Jurkat, Clone E6-1 (cell line): Measurements from ENCODE around the gene YTHDF1.
"Not testable (repeated sequence)": the region's sequence is repeated elsewhere in the genome, so short reads cannot be mapped to it uniquely, and the experiment has no call there.

Experiments
- DNase-seq: peaks from one replicate; pipeline ENCODE4 v3.0.0-alpha.2; 2011; ENCODE audit warnings: low read depth, low spot score
- H3K4me3 ChIP-seq: 2 replicates; pipeline ENCODE4 v1.5.1; 2011; ENCODE audit warnings: mild to moderate bottlenecking, low read length, control low read depth, moderate library complexity

Gene YTHDF1

DNA sequence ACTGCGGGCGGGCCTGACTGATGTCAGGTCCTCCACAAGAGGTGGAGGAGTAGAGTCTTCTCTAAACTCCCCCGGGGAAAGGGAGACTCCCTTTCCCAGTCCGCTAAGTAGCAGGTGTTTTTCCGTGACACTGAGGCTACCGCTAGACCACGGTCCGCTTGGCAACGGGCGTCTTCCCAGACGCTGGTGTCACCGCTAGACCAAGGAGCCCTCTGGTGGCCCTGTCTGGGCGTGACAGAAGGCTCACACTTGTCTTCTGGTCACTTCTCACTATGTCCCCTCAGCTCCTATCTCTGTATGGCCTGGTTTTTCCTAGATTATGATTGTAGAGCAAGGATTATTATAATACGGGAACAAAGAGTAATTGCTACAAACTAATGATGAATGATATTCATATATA lies 35.4 kb upstream of the YTHDF1 start:
- DNase-seq, H3K4me3 ChIP-seq: not testable (repeated sequence)

DNA sequence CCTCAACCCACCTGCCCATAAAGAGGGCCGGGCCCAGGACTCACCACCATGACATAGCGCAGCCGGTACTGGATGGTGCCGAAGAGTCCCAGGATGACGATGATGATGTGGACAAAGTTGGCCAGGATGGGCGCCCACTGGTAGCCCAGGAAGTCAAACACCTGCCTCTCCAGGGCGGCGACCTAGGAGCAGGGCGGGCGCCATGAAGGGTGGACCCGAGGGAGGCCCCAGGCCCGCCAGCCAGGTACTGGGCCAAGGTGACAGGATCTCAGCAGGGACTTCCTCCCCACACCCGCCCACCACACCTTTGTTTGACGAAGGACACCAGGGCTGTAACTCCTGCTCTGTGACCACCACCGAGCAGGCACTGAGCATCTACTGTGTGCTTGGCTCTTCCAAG lies 34.0 kb upstream of the YTHDF1 start:
- no peak overlapping the region for H3K4me3 ChIP-seq
- DNase-seq = no peak

DNA sequence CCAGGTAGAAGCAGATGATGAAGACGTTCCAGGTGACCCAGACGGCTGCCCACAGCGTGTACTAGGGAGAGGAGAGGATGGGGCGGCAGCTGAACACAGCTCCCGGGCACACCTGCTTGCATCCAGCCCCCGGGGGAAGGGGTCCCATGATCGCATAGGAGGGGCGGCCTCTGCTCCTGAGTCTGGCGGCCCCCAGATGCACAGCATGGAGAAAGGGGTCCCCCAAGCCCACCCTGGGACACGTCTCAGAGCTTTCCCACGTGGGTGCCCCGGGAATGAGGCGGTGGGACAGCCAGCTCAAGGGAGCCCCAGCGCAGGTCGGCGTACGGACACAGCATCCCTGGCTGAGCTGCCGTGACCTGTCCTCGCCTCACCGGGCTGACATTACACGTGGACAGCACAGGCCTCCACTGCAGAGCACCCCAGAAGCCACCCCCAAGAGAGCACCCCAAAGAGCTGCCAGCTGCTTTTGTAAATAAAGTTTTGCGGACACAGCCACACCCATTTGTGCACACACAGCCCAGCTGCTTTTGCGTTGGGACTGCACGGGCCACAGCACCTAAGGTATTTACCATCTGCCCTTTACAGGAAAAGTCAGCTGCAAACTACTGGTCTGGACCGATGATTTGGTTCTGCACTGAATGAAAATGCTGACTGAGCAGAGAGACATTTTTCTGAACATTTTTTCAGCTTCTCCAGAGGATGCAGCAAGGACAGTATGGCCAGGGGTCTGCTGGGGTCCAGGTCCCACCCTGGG lies 33.1 kb upstream of the YTHDF1 start:
- no peak overlapping the region for H3K4me3 ChIP-seq
- DNase-seq = no peak

DNA sequence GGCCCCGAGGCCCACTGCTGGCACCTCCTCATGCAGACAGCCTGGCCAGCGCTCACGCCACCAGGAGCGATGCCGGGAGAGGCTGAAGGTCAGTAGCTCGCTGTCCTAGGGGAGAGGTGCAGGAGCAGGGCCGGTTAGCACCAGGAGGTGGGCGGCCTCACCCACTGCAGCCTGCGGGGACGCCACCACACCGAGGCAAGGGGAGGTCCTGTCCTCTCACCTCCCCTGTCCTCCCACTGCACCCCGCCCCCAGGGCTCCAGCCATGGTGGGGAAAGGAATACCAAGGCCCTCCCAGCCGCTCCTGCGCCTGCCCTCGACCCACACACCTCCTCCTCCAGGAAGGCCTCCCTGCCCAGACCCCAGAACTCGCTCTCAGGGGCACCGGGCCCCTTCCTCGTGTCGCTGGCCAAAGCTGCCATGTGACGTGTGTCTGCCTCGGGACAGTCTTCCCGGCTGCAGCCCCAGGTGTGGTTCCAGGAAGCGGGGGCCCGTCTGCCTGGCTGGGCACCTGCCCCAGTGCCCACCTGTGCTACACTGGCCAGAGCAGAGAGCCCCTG lies 31.8 kb upstream of the YTHDF1 start:
- H3K4me3 ChIP-seq = no peak overlapping the region
- no peak for DNase-seq

DNA sequence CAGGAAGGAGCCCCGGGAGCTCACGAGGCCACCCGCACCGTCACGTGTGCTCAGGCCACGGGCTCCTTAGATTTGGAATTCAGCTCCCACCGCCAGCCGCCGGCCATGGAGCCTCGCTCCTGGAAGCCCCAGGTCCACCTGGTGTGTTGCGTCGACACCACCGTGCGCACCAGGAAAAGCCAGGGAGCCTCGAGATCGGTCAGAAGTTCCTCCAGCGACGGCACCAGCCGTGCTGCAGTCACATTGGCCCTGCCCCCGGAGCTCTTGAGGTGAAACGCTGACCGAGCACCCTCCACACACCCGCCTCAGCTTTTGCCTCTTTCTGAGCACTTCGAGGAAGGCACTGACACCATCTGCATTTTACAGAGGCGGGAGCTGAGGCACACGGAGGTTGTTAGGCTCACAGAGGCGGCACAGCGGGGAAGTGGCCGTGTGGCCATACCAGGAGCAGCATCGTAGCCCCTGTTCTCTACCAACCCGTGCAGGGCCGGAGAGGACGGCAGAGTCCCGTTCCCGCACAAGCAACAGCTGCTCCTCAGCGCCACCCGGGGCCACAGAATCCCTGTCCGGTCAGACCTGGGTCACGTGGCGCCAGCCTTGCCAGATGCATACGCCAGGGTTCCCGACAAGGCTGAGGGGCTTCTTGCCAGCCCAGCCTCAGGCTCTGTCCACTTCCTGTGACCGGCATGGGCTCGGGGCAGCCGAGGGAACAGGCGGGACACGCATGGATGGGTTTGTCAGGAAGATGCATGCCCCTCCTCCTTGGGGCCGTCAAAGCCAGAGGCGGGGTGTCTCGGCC lies 30.8 kb upstream of the YTHDF1 start:
- no peak overlapping the region for H3K4me3 ChIP-seq
- no peak for DNase-seq

DNA sequence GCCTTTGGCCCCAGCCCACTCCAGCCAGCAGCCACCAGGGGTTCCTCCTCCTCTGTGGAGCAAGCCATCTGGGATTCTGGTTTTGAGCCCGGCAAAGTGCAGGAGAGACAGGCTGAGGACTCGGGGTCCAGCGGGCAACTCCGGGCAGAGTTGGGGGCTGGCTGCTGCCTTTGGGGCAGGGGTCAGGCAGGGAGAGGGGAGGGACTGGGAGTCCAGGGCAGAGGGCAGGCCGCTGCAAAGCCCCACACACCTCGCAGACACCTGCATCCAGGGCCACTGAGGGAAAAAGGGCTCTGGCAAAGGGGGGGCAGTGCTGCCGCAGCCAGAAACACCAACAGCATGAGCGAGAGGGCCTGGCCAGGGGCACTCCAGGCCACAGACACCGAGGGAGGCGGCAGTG lies 28.5 kb upstream of the YTHDF1 start:
- no peak for DNase-seq
- no peak overlapping the region for H3K4me3 ChIP-seq

DNA sequence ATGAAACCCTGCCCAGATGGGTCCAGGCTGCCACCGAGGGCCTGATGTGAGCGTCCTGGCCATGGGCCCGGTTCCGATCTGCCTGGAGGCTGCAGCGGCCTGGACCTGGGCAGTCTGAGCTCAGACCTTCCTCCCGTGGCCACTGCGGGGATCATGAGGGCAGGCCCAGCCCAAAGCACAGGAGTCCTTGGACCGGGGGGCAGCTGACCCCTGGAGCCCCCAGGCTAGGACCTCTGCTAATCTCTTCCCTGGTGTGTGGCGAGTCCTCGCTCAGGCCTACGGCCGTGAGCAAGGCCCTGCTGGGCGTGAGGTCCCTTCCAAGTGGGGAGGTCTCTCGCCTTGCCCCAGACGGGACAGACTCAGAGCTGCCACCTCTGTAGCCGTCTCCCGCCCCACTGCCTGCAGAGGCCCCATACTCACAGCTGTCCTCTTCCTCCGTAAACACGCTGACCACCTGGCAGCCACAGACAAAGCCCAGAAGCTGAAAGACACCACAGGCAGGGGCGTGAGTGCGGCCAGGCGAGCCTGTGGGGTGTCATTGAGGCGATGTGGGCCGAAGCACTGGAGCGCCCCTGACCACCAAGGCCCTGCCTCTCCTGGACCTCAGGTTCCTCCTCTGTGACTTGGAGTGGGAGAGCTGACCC lies 27.8 kb upstream of the YTHDF1 start:
- no peak overlapping the region for H3K4me3 ChIP-seq
- no peak for DNase-seq

DNA sequence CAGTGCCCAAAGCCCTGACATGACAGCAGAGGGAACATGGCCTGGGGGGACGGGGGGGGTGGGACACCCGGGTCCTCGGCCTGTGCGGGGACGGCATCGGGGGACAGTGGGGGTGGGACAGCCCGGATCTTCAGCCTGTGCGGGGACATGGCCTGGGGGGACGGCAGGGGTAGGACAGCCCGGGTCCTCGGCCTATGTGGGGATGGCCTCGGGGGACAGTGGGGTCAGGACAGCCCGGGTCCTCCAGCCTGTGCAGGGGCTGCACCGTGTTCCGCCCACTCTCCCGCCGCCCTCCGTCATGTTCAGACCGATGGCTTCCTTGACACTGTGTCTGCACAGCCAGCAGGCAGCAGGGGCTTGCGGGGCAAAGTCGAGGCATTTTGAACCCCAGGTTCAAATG lies 26.8 kb upstream of the YTHDF1 start:
- no peak for DNase-seq
- H3K4me3 ChIP-seq = no peak overlapping the region

DNA sequence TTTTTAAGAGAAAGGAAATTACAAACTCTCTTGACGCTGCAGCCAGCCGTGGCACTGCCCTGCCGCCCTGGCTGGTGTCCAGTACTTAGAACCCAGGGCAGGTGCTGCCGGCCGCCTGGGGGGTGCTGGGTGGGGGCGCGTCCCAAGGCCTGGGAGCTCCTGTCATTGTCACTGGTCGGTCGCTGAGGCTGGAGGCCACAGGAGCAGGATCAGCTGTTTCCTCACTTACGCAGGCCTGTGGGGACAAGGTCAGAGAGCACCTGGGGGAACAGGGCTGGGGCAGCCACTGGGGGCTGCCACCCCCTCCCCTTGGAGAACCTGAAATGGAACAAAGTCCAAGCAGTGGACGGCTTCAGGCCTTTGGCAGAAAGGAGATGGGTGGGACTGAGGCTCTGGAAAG lies 25.3 kb upstream of the YTHDF1 start:
- H3K4me3 ChIP-seq = no peak overlapping the region
- no peak for DNase-seq

DNA sequence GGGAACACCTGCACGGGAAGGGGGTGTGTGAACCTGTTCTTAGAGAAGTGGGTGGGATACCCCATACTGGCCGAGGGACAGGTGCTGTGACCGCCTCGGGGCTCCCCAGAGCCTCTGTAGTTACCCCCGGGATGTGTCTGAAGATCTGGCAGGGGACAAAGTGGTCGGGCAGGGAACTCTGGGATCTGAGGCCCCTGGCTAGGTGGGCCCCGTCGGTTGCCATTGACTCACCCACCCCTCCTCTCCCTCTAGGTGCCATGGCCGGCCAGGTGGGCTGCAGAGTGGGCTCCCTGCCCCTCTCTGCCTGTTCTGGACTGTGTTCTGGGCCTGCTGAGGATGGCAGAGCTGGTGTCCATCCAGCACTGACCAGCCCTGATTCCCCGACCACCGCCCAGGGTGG lies 24.1 kb upstream of the YTHDF1 start:
- no peak for DNase-seq

DNA sequence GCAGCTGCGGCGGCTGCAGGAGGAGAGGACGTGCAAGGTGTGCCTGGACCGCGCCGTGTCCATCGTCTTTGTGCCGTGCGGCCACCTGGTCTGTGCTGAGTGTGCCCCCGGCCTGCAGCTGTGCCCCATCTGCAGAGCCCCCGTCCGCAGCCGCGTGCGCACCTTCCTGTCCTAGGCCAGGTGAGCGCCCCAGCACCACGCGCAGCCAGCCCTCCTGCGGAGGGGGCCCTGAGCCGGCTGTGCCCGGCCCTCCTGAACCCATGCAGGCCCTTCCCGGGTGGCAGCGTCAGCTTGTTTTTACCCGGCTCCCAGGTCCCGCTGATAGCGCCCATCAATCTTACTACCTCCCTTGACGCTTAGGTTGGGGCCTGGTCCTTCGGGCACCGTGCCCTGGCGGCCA lies 23.5 kb upstream of the YTHDF1 start:
- no peak overlapping the region for H3K4me3 ChIP-seq
- no peak for DNase-seq

More for the DNA sequence above, 24.1 kb upstream of the YTHDF1 start:
- H3K4me3 ChIP-seq = no peak overlapping the region

DNA sequence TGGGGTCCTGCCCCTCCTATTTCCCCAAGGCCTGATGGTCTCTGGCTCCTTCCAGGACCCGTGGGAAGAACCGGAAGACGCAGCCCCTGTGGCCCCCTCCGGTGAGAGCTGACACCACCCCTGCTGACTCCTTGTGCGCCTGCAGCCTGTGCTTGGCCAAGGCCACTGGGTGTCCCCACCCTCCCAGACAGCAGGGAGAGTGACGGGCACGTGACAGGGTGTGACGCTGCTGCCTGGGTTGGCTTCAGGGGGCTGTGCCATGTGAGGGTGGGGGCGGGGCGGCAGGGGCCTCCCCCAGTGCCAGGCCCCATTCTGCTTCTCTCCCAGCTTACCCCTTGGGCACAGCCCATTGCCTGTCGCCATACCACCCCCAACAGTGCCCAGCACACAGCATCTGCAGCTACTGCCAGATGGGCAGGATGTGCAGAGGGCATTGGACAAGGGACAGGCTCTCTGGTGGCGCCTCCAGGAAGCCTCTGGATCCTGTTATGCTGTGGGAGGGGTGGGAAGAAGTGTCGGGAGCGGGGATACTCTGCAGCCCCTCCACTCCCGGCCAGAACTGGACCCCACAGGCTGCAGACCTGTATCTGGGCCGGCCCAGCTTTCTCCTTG lies 22.7 kb upstream of the YTHDF1 start:
- DNase-seq = peak; percentile 67
- no peak overlapping the region for H3K4me3 ChIP-seq

DNA sequence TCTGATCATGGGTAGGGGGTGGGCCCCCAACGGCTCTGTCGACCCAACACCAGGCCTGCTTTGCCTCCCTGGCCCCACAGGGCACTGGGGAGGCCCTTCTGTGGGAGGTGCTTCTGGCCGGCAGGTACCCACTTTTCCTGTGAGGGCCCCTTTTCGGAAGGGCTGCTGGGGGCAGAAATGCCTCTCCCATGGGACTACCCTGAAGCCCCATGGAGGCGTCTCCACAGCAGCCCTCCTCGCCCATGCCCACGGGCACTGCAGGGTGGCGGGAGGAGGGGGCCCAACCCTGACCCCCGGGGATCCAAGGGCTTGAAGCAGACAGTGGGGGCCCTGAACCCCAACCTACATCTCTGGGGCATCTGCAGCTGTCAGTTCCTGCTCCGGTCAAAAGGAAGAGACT lies 22.1 kb upstream of the YTHDF1 start:
- DNase-seq = no peak
- H3K4me3 ChIP-seq = no peak overlapping the region

DNA sequence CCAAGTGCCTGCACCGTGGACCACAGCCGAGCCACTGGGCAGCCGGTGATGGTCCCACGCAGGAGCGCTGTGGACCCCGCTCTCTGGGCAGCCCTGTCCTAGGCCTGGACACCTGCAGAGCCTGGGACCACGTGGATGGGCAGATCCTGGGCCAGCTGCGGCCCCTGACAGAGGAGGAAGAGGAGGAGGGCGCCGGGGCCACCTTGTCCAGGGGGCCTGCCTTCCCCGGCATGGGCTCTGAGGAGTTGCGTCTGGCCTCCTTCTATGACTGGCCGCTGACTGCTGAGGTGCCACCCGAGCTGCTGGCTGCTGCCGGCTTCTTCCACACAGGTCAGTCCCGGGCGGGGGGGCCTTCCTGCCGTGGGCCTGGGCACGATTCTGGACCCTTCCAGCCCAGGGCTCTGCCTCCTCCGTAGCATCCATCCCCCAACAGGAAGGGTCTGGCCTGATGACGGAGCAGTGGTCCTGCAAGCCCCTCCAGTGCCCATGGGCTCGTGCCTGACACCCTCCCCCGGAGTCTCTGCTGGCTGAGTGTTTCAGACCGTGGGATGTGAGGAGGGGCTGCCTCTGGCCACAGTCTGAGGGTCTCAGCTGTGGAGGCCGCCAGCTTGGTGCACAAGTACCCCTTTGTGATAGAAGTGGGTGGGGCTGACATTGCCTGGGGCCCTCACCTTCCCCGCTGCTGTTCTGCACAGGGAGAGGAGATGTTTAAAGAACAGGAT lies 20.3 kb upstream of the YTHDF1 start:
- no peak overlapping the region for H3K4me3 ChIP-seq
- DNase-seq = no peak

DNA sequence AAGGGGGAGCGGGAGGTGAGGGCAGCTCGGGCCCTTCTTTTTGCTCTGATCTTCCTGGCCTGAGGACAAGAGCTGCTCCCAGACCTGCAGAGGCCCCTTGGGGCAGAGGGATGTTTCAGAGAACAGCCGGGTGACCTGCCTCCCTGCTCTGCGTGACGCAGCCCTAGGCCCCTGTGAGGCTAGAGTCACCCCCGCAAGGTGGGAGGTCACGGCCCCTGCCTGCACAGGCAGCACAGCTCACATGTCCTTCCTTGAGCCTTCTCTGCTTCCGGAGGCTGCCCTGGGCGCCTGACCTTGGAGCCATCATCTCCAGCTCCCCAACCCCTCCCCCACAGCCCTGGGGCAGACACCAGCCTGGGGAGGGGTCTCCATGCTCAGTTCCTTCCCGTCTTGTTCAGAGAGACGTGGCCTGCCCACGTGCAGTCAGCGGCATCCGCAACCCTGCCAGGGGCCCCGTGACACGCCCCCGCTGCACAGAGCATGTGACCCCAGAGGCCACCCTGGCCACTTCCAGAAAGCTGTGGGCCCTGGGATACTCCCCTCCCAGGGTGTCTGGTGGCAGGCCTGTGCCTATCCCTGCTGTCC lies 19.6 kb upstream of the YTHDF1 start, which contains the start of gene BIRC7:
TSS of gene BIRC7 (plus strand) at position 507 of the 585 bp plus-strand sequence. CDS start 192 bp downstream, outside the sequence.
- no peak within 1 kb of the TSS for H3K4me3 ChIP-seq
- DNase-seq = no peak

DNA sequence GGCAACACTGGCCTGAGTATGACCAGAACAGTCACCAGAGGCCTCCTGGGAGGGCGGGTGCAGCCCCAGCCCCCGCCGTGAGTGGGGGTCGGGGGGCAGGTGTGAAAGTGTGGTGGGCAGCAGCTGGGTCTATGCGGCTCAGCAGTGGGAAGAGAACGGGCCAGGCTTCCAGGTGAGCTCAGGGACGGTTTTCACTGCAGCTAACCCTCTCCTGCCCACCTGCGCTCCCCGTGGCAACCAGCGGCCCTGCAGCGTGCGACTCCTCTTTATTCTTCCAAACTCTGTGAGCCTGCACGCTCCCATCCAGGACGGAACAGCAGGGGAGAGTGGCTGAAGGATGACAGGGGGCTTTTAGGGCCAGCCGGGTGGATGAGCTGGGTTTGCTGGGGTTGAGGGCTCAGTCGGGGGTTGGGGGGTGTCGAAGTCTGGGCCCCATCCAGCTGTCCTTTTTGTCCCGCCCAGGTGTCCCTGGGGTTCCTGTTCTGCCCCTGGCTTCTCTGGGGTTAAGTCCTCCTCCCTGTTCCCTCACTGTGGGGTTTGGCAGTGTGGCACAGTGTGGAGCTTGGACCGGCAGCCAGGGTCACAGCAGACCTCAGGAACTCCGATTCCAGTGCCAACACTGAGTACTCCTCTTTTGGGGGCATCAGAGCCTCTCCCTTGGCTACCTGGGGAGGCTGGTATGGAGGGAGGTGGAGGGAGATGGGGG lies 18.9 kb upstream of the YTHDF1 start:
- DNase-seq = no peak
- H3K4me3 ChIP-seq = no peak overlapping the region

DNA sequence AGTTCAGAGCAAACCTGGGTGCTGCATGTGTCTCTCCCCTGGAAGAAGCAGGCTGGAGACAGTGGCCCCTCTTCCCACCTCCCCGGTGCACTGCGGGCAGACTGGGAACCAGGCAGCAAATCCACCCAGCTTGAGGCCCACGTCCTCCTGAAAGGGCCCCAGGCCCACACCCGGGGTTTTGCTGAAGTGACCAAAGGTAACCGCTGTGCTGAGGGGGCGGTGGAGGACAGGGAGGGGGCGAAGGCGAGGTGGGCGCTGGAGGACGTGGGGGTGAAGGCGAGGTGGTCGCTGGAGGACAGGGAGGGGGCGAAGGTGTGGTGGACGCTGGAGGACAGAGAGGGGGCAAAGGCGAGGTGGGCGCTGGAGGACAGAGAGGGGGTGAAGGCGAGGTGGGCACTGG lies 18.0 kb upstream of the YTHDF1 start:
- no peak overlapping the region for H3K4me3 ChIP-seq
- DNase-seq = no peak

DNA sequence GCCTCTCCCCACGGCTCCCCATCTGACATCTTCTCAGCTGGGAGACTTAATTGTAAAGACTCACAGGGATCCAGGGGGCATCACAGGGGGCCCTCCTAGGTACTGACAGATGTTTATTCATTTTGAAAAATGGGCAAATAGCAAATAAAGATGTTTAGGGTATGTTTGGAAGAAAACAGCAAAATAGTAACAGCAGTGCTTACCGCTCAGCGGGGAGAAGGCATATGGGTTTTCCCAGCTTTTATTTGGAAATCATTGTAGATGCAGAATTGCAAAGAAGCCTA lies 17.1 kb upstream of the YTHDF1 start:
- DNase-seq = no peak

More for the DNA sequence above, 17.1 kb upstream of the YTHDF1 start:
- H3K4me3 ChIP-seq = no peak overlapping the region
